Testis (tissue), 2 donors: Measurements from ENCODE around the gene SOBP.

Source experiments
- CTCF ChIP-seq, 3 experiments: fragments of 450-650 bp in 2 of 3; fragments of 200-600 bp in 1 of 3; sonication (generic) in 1 of 3; IDR thresholded peaks; one replicate each; pipeline ENCODE4 v1.5.1; 2016 to 2019; ENCODE audit warnings: antibody characterized with exemption in 3 of 3, mild to moderate bottlenecking in 2 of 3, moderate library complexity in 1 of 3
- POLR2A ChIP-seq: fragments of 450-650 bp; IDR thresholded peaks from one replicate; pipeline ENCODE4 v1.6.1; 2017; ENCODE audit warnings: antibody characterized with exemption, mild to moderate bottlenecking, moderate library complexity

- TF ChIP-seq CTCF (IDR thresholded peaks at IDR 0.05) (no peak), POLR2A (no peak)
Observed at GRCh38 chr6:107504270-107505026, 14.5 kb downstream of the SOBP start.
